Neural progenitor cell (in vitro differentiated cells): ENCODE measurements around the gene SYTL3. TPM values are rescaled to one million over a fixed set of nuclear protein-coding genes. Genes with fewer than 3 reads are reported as not detected.
"Not testable (repeated sequence)": the region's sequence is repeated elsewhere in the genome, so short reads cannot be mapped to it uniquely, and the experiment has no call there.

Source experiments
- DNase-seq: peaks from one replicate; pipeline ENCODE4 v3.0.0-alpha.2; 2016; ENCODE audit warnings: low spot score
- H2AFZ ChIP-seq: fragments of 200-600 bp; sonication (generic); replicated peaks from 2 replicates; pipeline ENCODE4 v1.6.1; 2016; ENCODE audit warnings: antibody characterized with exemption
- H3F3A ChIP-seq: fragments of 200-600 bp; sonication (generic); 2 replicates; pipeline ENCODE4 v1.6.1; 2016; ENCODE audit warnings: antibody characterized with exemption, low read depth
- H3K27ac ChIP-seq: fragments of 200-600 bp; sonication (generic); 2 replicates; pipeline ENCODE4 v1.5.1; 2016; ENCODE audit warnings: mild to moderate bottlenecking
- H3K27me3 ChIP-seq: fragments of 200-600 bp; sonication (generic); 2 replicates; pipeline ENCODE4 v1.6.1; 2016; ENCODE audit warnings: mild to moderate bottlenecking, moderate library complexity
- H3K36me3 ChIP-seq: fragments of 200-600 bp; sonication (generic); 2 replicates; pipeline ENCODE4 v1.5.1; 2016
- H3K4me1 ChIP-seq: fragments of 200-600 bp; sonication (generic); 2 replicates; pipeline ENCODE4 v1.6.1; 2016; ENCODE audit warnings: mixed run types
- H3K4me2 ChIP-seq: fragments of 200-600 bp; sonication (generic); 2 replicates; pipeline ENCODE4 v1.6.1; 2016
- H3K4me3 ChIP-seq: fragments of 200-600 bp; sonication (generic); 2 replicates; pipeline ENCODE4 v1.5.1; 2016
- H3K79me2 ChIP-seq: fragments of 200-600 bp; sonication (generic); 2 replicates; pipeline ENCODE4 v1.6.1; 2016; ENCODE audit warnings: low read depth
- H3K9ac ChIP-seq: fragments of 200-600 bp; sonication (generic); 2 replicates; pipeline ENCODE4 v1.6.1; 2016
- H3K9me3 ChIP-seq: fragments of 200-600 bp; sonication (generic); 2 replicates; pipeline ENCODE4 v1.5.1; 2016; ENCODE audit warnings: low read depth
- H4K20me1 ChIP-seq: fragments of 200-600 bp; sonication (generic); 2 replicates; pipeline ENCODE4 v1.6.1; 2016; ENCODE audit warnings: low read depth
- H3K27ac Mint-ChIP-seq: 3 replicates; pipeline ENCODE4 v1.8.0; 2021; ENCODE audit warnings: mixed read lengths
- H3K27me3 Mint-ChIP-seq: 2 replicates; pipeline ENCODE4 v1.8.0; 2022; ENCODE audit warnings: low read depth, mild to moderate bottlenecking, inconsistent platforms, moderate library complexity, mixed read lengths; ENCODE audit not compliant: insufficient read depth
- H3K36me3 Mint-ChIP-seq: 3 replicates; pipeline ENCODE4 v1.8.0; 2021; ENCODE audit warnings: mixed read lengths
- H3K4me1 Mint-ChIP-seq: 3 replicates; pipeline ENCODE4 v1.8.0; 2021; ENCODE audit warnings: mixed read lengths
- H3K4me3 Mint-ChIP-seq: 3 replicates; pipeline ENCODE4 v1.8.0; 2021; ENCODE audit warnings: mild to moderate bottlenecking, moderate library complexity, mixed read lengths
- H3K9me3 Mint-ChIP-seq: 3 replicates; pipeline ENCODE4 v1.8.0; 2020; ENCODE audit warnings: mixed read lengths
- CTCF ChIP-seq: fragments of 200-600 bp; sonication (generic); IDR thresholded peaks from 2 replicates; pipeline ENCODE4 v1.5.1; 2017; ENCODE audit warnings: antibody characterized with exemption, mild to moderate bottlenecking
- EZH2 ChIP-seq: fragments of 200-600 bp; sonication (generic); IDR thresholded peaks from 2 replicates; pipeline ENCODE4 v1.6.1; 2017; ENCODE audit warnings: antibody characterized with exemption, mild to moderate bottlenecking, moderate library complexity
- EZH2phosphoT487 ChIP-seq: fragments of 200-600 bp; sonication (generic); IDR thresholded peaks from 2 replicates; pipeline ENCODE4 v1.6.1; 2017; ENCODE audit warnings: antibody characterized with exemption
- total RNA-seq: library from RNA; depleted of rRNA; stranded (reverse); fragments of >200 nt; gene quantifications from 2 replicates; pipeline ENCODE4 v1.2.3, GENCODE V29; 2015; ENCODE audit warnings: low replicate concordance

The SYTL3 gene
- total RNA-seq, 1 donor from 2014 or later: not detected

GRCh38 chr6:158688860-158689259 lies 39.0 kb downstream of the SYTL3 start:
- Mint-ChIP-seq H3K27me3 (peaks cover 8% of the 10 kb centered on the region), H3K4me1 (no peaks in the 10 kb centered on the region), H3K27ac (no peak overlapping the region), H3K9me3 (no peaks in the 10 kb centered on the region), H3K4me3 (no peak overlapping the region), H3K36me3 (no peaks in the 10 kb centered on the region)
- TF ChIP-seq EZH2phosphoT487: no peak
- no peak for TF ChIP-seq CTCF
- no peak for TF ChIP-seq EZH2
- Histone ChIP-seq H2AFZ (no peak overlapping the region), H3K4me1 (no peaks in the 10 kb centered on the region), H3K79me2 (no peaks in the 10 kb centered on the region), H3K9ac (no peak overlapping the region), H3K27ac (no peak overlapping the region), H3F3A (no peaks in the 10 kb centered on the region), H3K27me3 (no peaks in the 10 kb centered on the region), H3K36me3 (no peaks in the 10 kb centered on the region), H3K9me3 (no peaks in the 10 kb centered on the region), H3K4me2 (no peak overlapping the region), H4K20me1 (no peaks in the 10 kb centered on the region), H3K4me3 (no peak overlapping the region)
- DNase-seq: no peak

- Histone ChIP-seq H3K4me2 (no peak overlapping the region), H3K4me1 (no peaks in the 10 kb centered on the region), H3K4me3 (no peak overlapping the region), H2AFZ (no peak overlapping the region), H3K9ac (no peak overlapping the region), H3K79me2 (no peaks in the 10 kb centered on the region), H3F3A (no peaks in the 10 kb centered on the region), H3K27ac (no peak overlapping the region), H3K27me3 (no peaks in the 10 kb centered on the region), H3K9me3 (no peaks in the 10 kb centered on the region), H4K20me1 (no peaks in the 10 kb centered on the region), H3K36me3 (no peaks in the 10 kb centered on the region)
- H3K4me1 Mint-ChIP-seq: no peaks in the 10 kb centered on the region
- no peak overlapping the region for H3K27ac Mint-ChIP-seq
- peaks cover 3% of the 10 kb centered on the region for H3K9me3 Mint-ChIP-seq
- TF ChIP-seq EZH2phosphoT487: no peak
- TF ChIP-seq CTCF: no peak
- TF ChIP-seq EZH2: no peak
- DNase-seq: no peak
- no peaks in the 10 kb centered on the region for H3K36me3 Mint-ChIP-seq
- peaks cover 9% of the 10 kb centered on the region for H3K27me3 Mint-ChIP-seq
- H3K4me3 Mint-ChIP-seq: peak overlapping the region; percentile 12
These were observed 45.1 kb downstream of the SYTL3 start for GRCh38 chr6:158694913-158695312.

- Mint-ChIP-seq H3K9me3 (peaks cover 3% of the 10 kb centered on the region), H3K36me3 (no peaks in the 10 kb centered on the region), H3K4me1 (no peaks in the 10 kb centered on the region), H3K4me3 (no peak overlapping the region), H3K27me3 (peaks cover 10% of the 10 kb centered on the region), H3K27ac (no peak overlapping the region)
- Histone ChIP-seq H3K79me2 (no peaks in the 10 kb centered on the region), H3K27ac (no peak overlapping the region), H3K4me1 (no peaks in the 10 kb centered on the region), H3K9ac (no peak overlapping the region), H3F3A (no peaks in the 10 kb centered on the region), H3K9me3 (no peaks in the 10 kb centered on the region), H3K4me3 (no peak overlapping the region), H3K36me3 (no peaks in the 10 kb centered on the region), H2AFZ (no peak overlapping the region), H3K27me3 (no peaks in the 10 kb centered on the region), H3K4me2 (no peak overlapping the region), H4K20me1 (no peaks in the 10 kb centered on the region)
- TF ChIP-seq EZH2phosphoT487 (no peak), EZH2 (no peak), CTCF (no peak)
- DNase-seq: no peak
These were observed 48.0 kb downstream of the SYTL3 start for GRCh38 chr6:158697811-158698210.

GRCh38 chr6:158698931-158699330 lies 49.1 kb downstream of the SYTL3 start:
- Histone ChIP-seq H4K20me1 (no peaks in the 10 kb centered on the region), H3K4me3 (no peak overlapping the region), H3K27ac (no peak overlapping the region), H3K36me3 (no peaks in the 10 kb centered on the region), H3K4me1 (no peaks in the 10 kb centered on the region), H3F3A (no peaks in the 10 kb centered on the region), H3K27me3 (no peaks in the 10 kb centered on the region), H3K9me3 (no peaks in the 10 kb centered on the region), H3K4me2 (no peak overlapping the region), H2AFZ (no peak overlapping the region), H3K79me2 (no peaks in the 10 kb centered on the region), H3K9ac (no peak overlapping the region)
- Mint-ChIP-seq H3K36me3 (no peaks in the 10 kb centered on the region), H3K27ac (no peak overlapping the region), H3K27me3 (peaks cover 10% of the 10 kb centered on the region), H3K4me3 (no peak overlapping the region), H3K4me1 (no peaks in the 10 kb centered on the region), H3K9me3 (peaks cover 3% of the 10 kb centered on the region)
- no peak for TF ChIP-seq EZH2
- no peak for TF ChIP-seq CTCF
- no peak for TF ChIP-seq EZH2phosphoT487
- no peak for DNase-seq

GRCh38 chr6:158701268-158701667 lies 51.4 kb downstream of the SYTL3 start:
- not testable (repeated sequence) for H3K4me2 ChIP-seq, H3K27me3 ChIP-seq, H3K27me3 Mint-ChIP-seq

More at GRCh38 chr6:158701268-158701667, 51.4 kb downstream of the SYTL3 start:
- not testable (repeated sequence) for H3K4me1 Mint-ChIP-seq, H3K36me3 ChIP-seq, H3K36me3 Mint-ChIP-seq, H4K20me1 ChIP-seq, H3K4me1 ChIP-seq, H3K27ac Mint-ChIP-seq, H2AFZ ChIP-seq, H3K4me3 ChIP-seq, H3K9me3 ChIP-seq, H3K9me3 Mint-ChIP-seq, H3K79me2 ChIP-seq, H3K9ac ChIP-seq, H3F3A ChIP-seq, H3K4me3 Mint-ChIP-seq, DNase-seq, H3K27ac ChIP-seq
